ENCODE measurements around the gene GRIPAP1. TPM values are rescaled to one million over a fixed set of nuclear protein-coding genes. Genes with fewer than 3 reads are reported as not detected.

The GRIPAP1 gene
- total and polyA plus RNA-seq, 5 donors from 2014 or later: 8.3 to 126 (median 9.3) TPM

DNA sequence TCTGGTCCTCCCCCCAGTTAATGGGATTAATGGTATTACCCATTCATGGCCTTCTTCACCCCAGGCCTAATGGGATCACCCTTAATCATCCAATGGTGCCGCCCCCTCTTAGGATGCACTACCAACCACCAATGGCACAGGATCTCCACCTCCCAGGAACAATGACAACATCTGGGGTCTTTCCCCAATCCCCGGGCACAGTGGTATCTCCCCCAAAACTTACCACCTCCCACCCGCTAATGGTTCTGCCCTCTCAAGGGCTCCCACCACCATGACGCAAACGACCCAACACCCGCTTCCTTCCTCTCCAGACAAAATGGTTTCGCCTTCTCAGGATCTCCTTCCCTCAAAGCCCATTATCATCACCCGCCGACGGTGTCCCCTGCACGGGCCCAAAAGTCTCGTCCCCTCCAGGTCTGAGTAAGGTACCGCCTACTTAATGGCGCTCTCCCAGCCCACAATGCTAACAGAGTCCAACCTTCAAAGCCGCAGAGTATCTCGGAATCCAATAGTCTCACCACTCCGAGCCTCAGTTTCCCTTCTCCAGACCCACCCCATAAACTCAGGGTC is 458 bp downstream of the GRIPAP1 start:
- Mint-ChIP-seq H3K27me3 (peaks cover 4% of the 10 kb centered on the region), H3K9me3 (peaks cover 0 to 6% (median 0%) of the 10 kb centered on the region in 7 donors), H3K4me3 (peak overlapping the region; percentile 98 to 100 (median 98)), H3K4me1 (peaks cover 14 to 42% (median 15%) of the 10 kb centered on the region in 4 donors), H3K27ac (peak overlapping the region; percentile 86 to 99 (median 98)), H3K36me3 (peaks cover 11% of the 10 kb centered on the region)
- Histone ChIP-seq H3K27me3 (ENCODE audit: control insufficient read depth, insufficient read depth, low read length) (no peaks in the 10 kb centered on the region), H3K9me3 (ENCODE audit: control insufficient read depth in 2 of 2, low read length in 2 of 2) (no peaks in the 10 kb centered on the region), H3K36me3 (ENCODE audit: control insufficient read depth, insufficient read depth, low read length) (peaks cover 18% of the 10 kb centered on the region), H3K4me3 (ENCODE audit: low read depth, low read length) (peak overlapping the region; percentile 88), H3K27ac (ENCODE audit: insufficient read depth, low read length, poor library complexity, severe bottlenecking) (peak overlapping the region; percentile 90), H3K4me1 (ENCODE audit: control insufficient read depth, insufficient read depth, low read length, poor library complexity, severe bottlenecking) (peaks cover 17% of the 10 kb centered on the region)
- DNase-seq (peak; percentile 55 to 59 (median 57)), ATAC-seq (ENCODE audit: low read depth in 2 of 2) (peak; percentile 25 to 26)

DNA sequence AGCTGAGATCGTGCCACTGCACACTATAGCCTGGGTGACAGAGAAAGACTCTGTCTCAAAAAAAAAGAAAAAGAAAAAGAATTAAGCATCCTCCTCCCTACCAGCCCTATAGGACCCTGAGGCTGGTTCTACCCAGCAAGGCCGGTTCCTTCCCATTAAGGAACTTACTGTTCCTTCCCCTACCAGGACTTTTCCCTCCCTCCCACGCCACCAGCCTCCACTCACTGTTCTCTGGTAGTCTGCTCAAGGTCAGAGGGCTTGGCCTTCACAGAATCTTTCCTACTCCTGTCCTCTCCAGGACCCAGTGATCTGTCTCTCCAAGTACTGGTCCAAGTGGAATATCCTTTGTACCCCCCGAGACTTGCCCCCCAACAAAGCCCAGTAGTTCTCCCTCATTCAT is 1.4 kb downstream of the GRIPAP1 start:
- Mint-ChIP-seq H3K27ac (no peak overlapping the region), H3K9me3 (peaks cover 0 to 6% (median 0%) of the 10 kb centered on the region in 7 donors), H3K36me3 (peaks cover 13% of the 10 kb centered on the region), H3K4me1 (peaks cover 16 to 45% (median 16%) of the 10 kb centered on the region in 4 donors), H3K27me3 (peaks cover 4% of the 10 kb centered on the region), H3K4me3 (peak overlapping the region; percentile 38 to 100 (median 98))
- Histone ChIP-seq H3K9me3 (ENCODE audit: control insufficient read depth in 2 of 2, low read length in 2 of 2) (no peaks in the 10 kb centered on the region), H3K27me3 (ENCODE audit: control insufficient read depth, insufficient read depth, low read length) (no peaks in the 10 kb centered on the region), H3K27ac (ENCODE audit: insufficient read depth, low read length, poor library complexity, severe bottlenecking) (peak overlapping the region; percentile 90), H3K36me3 (ENCODE audit: control insufficient read depth, insufficient read depth, low read length) (peaks cover 21% of the 10 kb centered on the region), H3K4me3 (ENCODE audit: low read depth, low read length) (peak overlapping the region; percentile 88), H3K4me1 (ENCODE audit: control insufficient read depth, insufficient read depth, low read length, poor library complexity, severe bottlenecking) (peaks cover 17% of the 10 kb centered on the region)
- ATAC-seq (ENCODE audit: low read depth in 2 of 2): no peak
- DNase-seq: no peak

DNA sequence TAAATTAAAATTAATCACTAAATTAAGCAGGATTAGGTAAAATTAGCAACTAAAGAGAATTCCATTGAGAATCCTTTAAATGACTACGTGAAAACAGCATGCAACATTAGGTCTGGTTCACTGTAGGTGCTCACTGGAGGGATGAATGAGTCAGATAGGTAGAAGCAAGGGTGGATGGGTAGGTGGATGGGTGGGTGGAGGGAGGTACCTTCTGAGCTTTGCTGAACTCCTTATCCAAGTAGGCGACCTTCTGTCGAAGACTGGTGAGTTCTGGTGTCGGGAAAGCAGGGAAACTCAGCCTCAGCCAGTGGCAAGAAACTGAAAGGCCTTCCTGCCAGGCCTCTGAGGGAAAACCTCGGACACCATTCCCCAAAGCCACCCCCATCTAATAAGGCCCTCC is 3.0 kb downstream of the GRIPAP1 start:
- Mint-ChIP-seq H3K36me3 (peaks cover 19% of the 10 kb centered on the region), H3K27ac (no peak overlapping the region)

GRCh38 chrX:48998391-48998790 is 3.7 kb downstream of the GRIPAP1 start:
- H3K36me3 Mint-ChIP-seq: peaks cover 19% of the 10 kb centered on the region
- Histone ChIP-seq H3K4me1 (ENCODE audit: control insufficient read depth, insufficient read depth, low read length, poor library complexity, severe bottlenecking) (peaks cover 17% of the 10 kb centered on the region), H3K27ac (ENCODE audit: insufficient read depth, low read length, poor library complexity, severe bottlenecking) (no peak overlapping the region), H3K9me3 (ENCODE audit: control insufficient read depth in 2 of 2, low read length in 2 of 2) (no peaks in the 10 kb centered on the region), H3K27me3 (ENCODE audit: control insufficient read depth, insufficient read depth, low read length) (no peaks in the 10 kb centered on the region), H3K4me3 (ENCODE audit: low read depth, low read length) (no peak overlapping the region), H3K36me3 (ENCODE audit: control insufficient read depth, insufficient read depth, low read length) (peaks cover 30% of the 10 kb centered on the region)
- peaks cover 15 to 43% (median 16%) of the 10 kb centered on the region in 4 donors for H3K4me1 Mint-ChIP-seq
- peaks cover 4% of the 10 kb centered on the region for H3K27me3 Mint-ChIP-seq
- H3K4me3 Mint-ChIP-seq: peak overlapping the region in 2 of 4 donors; percentile 56 to 68
- H3K27ac Mint-ChIP-seq: no peak overlapping the region
- ATAC-seq (ENCODE audit: low read depth in 2 of 2) (no peak), DNase-seq (no peak)
- peaks cover 0 to 6% (median 0%) of the 10 kb centered on the region in 7 donors for H3K9me3 Mint-ChIP-seq

More for the DNA sequence above, 3.0 kb downstream of the GRIPAP1 start:
- H3K27me3 Mint-ChIP-seq: peaks cover 4% of the 10 kb centered on the region
- H3K4me1 Mint-ChIP-seq: peaks cover 16 to 45% (median 16%) of the 10 kb centered on the region in 4 donors
- peak overlapping the region in 1 of 4 donors; percentile 79 for H3K4me3 Mint-ChIP-seq
- no peak overlapping the region for H3K27ac ChIP-seq (ENCODE audit: insufficient read depth, low read length, poor library complexity, severe bottlenecking)
- H3K4me3 ChIP-seq (ENCODE audit: low read depth, low read length): no peak overlapping the region
- peaks cover 26% of the 10 kb centered on the region for H3K36me3 ChIP-seq (ENCODE audit: control insufficient read depth, insufficient read depth, low read length)
- peaks cover 0 to 6% (median 0%) of the 10 kb centered on the region in 7 donors for H3K9me3 Mint-ChIP-seq
- no peaks in the 10 kb centered on the region for H3K27me3 ChIP-seq (ENCODE audit: control insufficient read depth, insufficient read depth, low read length)
- no peaks in the 10 kb centered on the region for H3K9me3 ChIP-seq (ENCODE audit: control insufficient read depth in 2 of 2, low read length in 2 of 2)
- DNase-seq (no peak), ATAC-seq (ENCODE audit: low read depth in 2 of 2) (no peak)
- H3K4me1 ChIP-seq (ENCODE audit: control insufficient read depth, insufficient read depth, low read length, poor library complexity, severe bottlenecking): peaks cover 17% of the 10 kb centered on the region

- DNase-seq (no peak), ATAC-seq (ENCODE audit: low read depth in 2 of 2) (no peak)
- peaks cover 19% of the 10 kb centered on the region for H3K36me3 Mint-ChIP-seq
- peaks cover 17% of the 10 kb centered on the region for H3K4me1 ChIP-seq (ENCODE audit: control insufficient read depth, insufficient read depth, low read length, poor library complexity, severe bottlenecking)
- H3K27me3 Mint-ChIP-seq: peaks cover 4% of the 10 kb centered on the region
- H3K9me3 Mint-ChIP-seq: peaks cover 0 to 6% (median 0%) of the 10 kb centered on the region in 7 donors
- H3K27ac Mint-ChIP-seq: no peak overlapping the region
- H3K36me3 ChIP-seq (ENCODE audit: control insufficient read depth, insufficient read depth, low read length): peaks cover 34% of the 10 kb centered on the region
- no peak overlapping the region for H3K4me3 ChIP-seq (ENCODE audit: low read depth, low read length)
- peak overlapping the region in 2 of 4 donors; percentile 21 to 56 for H3K4me3 Mint-ChIP-seq
- no peaks in the 10 kb centered on the region for H3K9me3 ChIP-seq (ENCODE audit: control insufficient read depth in 2 of 2, low read length in 2 of 2)
- peaks cover 15 to 43% (median 16%) of the 10 kb centered on the region in 4 donors for H3K4me1 Mint-ChIP-seq
- H3K27me3 ChIP-seq (ENCODE audit: control insufficient read depth, insufficient read depth, low read length): no peaks in the 10 kb centered on the region
- no peak overlapping the region for H3K27ac ChIP-seq (ENCODE audit: insufficient read depth, low read length, poor library complexity, severe bottlenecking)
Observed at GRCh38 chrX:48997865-48998264, 4.2 kb downstream of the GRIPAP1 start.

DNA sequence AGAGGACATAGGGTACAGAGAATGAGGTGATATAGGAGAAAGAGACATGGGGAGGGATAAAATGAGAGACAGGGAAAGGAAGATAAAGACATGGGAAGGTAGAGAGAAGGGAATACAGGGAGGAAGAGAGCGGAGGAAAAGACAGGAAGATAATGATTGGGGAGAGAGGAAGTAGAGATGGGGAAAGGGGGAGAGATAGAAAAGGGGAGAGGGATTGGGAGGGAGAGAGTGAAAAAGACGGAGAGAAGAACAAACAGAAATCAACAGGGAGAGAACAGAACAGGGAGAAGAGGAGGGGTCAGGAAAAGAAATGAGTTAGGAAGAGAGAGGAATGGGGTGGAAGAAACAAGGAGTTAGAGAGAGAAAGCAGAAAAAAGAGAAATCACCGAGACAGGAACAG is 4.6 kb downstream of the GRIPAP1 start:
- Mint-ChIP-seq H3K36me3 (peaks cover 21% of the 10 kb centered on the region), H3K4me3 (no peak overlapping the region), H3K27ac (no peak overlapping the region)

DNA sequence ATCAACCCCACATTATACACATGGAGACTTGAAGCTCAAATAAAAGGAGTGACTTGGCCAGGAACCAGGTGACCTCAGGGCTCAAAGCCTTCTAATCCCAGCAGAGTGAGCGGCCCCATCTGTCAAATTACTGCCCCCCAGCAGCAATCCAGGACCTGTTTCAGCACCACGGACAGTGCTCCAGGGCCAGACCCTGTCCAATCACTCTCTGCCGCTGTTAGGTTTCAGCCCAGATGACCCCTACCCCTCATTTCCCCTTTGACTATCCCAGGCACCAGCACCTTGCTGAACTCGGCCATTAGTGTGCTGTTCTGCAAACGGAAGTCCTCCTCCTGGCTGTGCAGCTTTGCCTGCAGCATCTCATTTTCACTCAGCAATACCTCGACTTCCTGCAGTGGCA is 5.1 kb downstream of the GRIPAP1 start:
- peaks cover 23% of the 10 kb centered on the region for H3K36me3 Mint-ChIP-seq
- H3K27ac Mint-ChIP-seq: no peak overlapping the region
- ATAC-seq (ENCODE audit: low read depth in 2 of 2) (no peak), DNase-seq (no peak)
- no peak overlapping the region for H3K4me3 ChIP-seq (ENCODE audit: low read depth, low read length)
- H3K27ac ChIP-seq (ENCODE audit: insufficient read depth, low read length, poor library complexity, severe bottlenecking): no peak overlapping the region
- H3K4me1 Mint-ChIP-seq: peaks cover 9 to 36% (median 15%) of the 10 kb centered on the region in 4 donors
- H3K9me3 Mint-ChIP-seq: peaks cover 0 to 6% (median 0%) of the 10 kb centered on the region in 7 donors
- no peaks in the 10 kb centered on the region for H3K9me3 ChIP-seq (ENCODE audit: control insufficient read depth in 2 of 2, low read length in 2 of 2)
- peaks cover 17% of the 10 kb centered on the region for H3K4me1 ChIP-seq (ENCODE audit: control insufficient read depth, insufficient read depth, low read length, poor library complexity, severe bottlenecking)
- H3K27me3 Mint-ChIP-seq: peaks cover 4% of the 10 kb centered on the region
- peaks cover 38% of the 10 kb centered on the region for H3K36me3 ChIP-seq (ENCODE audit: control insufficient read depth, insufficient read depth, low read length)
- H3K4me3 Mint-ChIP-seq: peak overlapping the region in 1 of 4 donors; percentile 32
- no peaks in the 10 kb centered on the region for H3K27me3 ChIP-seq (ENCODE audit: control insufficient read depth, insufficient read depth, low read length)

More for the DNA sequence above, 4.6 kb downstream of the GRIPAP1 start:
- H3K27me3 ChIP-seq (ENCODE audit: control insufficient read depth, insufficient read depth, low read length): no peaks in the 10 kb centered on the region
- peaks cover 17% of the 10 kb centered on the region for H3K4me1 ChIP-seq (ENCODE audit: control insufficient read depth, insufficient read depth, low read length, poor library complexity, severe bottlenecking)
- H3K9me3 Mint-ChIP-seq: peaks cover 0 to 6% (median 0%) of the 10 kb centered on the region in 7 donors
- DNase-seq (no peak), ATAC-seq (ENCODE audit: low read depth in 2 of 2) (no peak)
- peaks cover 13 to 39% (median 15%) of the 10 kb centered on the region in 4 donors for H3K4me1 Mint-ChIP-seq
- peaks cover 35% of the 10 kb centered on the region for H3K36me3 ChIP-seq (ENCODE audit: control insufficient read depth, insufficient read depth, low read length)
- peaks cover 4% of the 10 kb centered on the region for H3K27me3 Mint-ChIP-seq
- no peak overlapping the region for H3K27ac ChIP-seq (ENCODE audit: insufficient read depth, low read length, poor library complexity, severe bottlenecking)
- no peaks in the 10 kb centered on the region for H3K9me3 ChIP-seq (ENCODE audit: control insufficient read depth in 2 of 2, low read length in 2 of 2)
- H3K4me3 ChIP-seq (ENCODE audit: low read depth, low read length): no peak overlapping the region

DNA sequence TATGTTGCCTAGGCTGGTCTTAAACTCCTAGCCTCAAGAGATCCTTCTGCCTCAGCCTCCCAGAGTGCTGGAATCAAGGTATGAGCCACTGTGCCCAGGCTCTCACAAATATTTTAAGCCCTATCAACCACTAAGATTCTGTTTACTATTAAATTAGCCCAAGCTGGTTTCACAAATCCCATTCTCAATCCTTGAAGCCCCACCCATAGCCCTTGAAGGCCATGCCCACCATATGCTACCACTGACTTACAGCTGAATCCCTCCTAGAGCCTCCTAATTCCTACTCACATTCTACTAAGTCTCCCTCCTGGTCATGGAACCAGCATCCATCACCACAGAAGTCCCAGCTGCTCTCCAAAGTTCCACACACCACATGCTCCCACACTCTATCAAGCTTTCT is 9.7 kb downstream of the GRIPAP1 start:
- Histone ChIP-seq H3K27me3 (ENCODE audit: control insufficient read depth, insufficient read depth, low read length) (no peaks in the 10 kb centered on the region), H3K4me1 (ENCODE audit: control insufficient read depth, insufficient read depth, low read length, poor library complexity, severe bottlenecking) (no peaks in the 10 kb centered on the region), H3K4me3 (ENCODE audit: low read depth, low read length) (no peak overlapping the region), H3K27ac (ENCODE audit: insufficient read depth, low read length, poor library complexity, severe bottlenecking) (no peak overlapping the region), H3K36me3 (ENCODE audit: control insufficient read depth, insufficient read depth, low read length) (peaks cover 52% of the 10 kb centered on the region), H3K9me3 (ENCODE audit: control insufficient read depth in 2 of 2, low read length in 2 of 2) (no peaks in the 10 kb centered on the region)
- ATAC-seq (ENCODE audit: low read depth in 2 of 2): no peak
- H3K9me3 Mint-ChIP-seq: peaks cover 0 to 5% (median 0%) of the 10 kb centered on the region in 7 donors
- H3K4me1 Mint-ChIP-seq: peaks cover 0 to 8% (median 5%) of the 10 kb centered on the region in 4 donors
- DNase-seq: no peak
- H3K27me3 Mint-ChIP-seq: no peaks in the 10 kb centered on the region
- no peak overlapping the region for H3K4me3 Mint-ChIP-seq
- H3K27ac Mint-ChIP-seq: no peak overlapping the region
- peaks cover 29% of the 10 kb centered on the region for H3K36me3 Mint-ChIP-seq
